NCI-H1048 (cell line): ENCODE data around the gene CUX1.
"Not testable (repeated sequence)": the region's sequence is repeated elsewhere in the genome, so short reads cannot be mapped to it uniquely, and the experiment has no call there.

ENCODE experiments used
- DNase-seq: peaks from one replicate; lab custom pipeline; 2025; lab: John Stamatoyannopoulos, UW

The CUX1 gene

GRCh38 chr7:101854084-101854865 is 36.8 kb downstream of the CUX1 start:
- DNase-seq, result no peak

- no peak for DNase-seq
Observed at GRCh38 chr7:101856473-101857357, 39.3 kb downstream of the CUX1 start.

GRCh38 chr7:101857358-101857811 is 40.0 kb downstream of the CUX1 start:
- DNase-seq, result no peak

GRCh38 chr7:101858437-101859385 is 41.3 kb downstream of the CUX1 start:
- no peak for DNase-seq

GRCh38 chr7:101859411-101860106 is 42.1 kb downstream of the CUX1 start:
- DNase-seq, result no peak

GRCh38 chr7:101860316-101861217 is 43.1 kb downstream of the CUX1 start:
- DNase-seq, result no peak

GRCh38 chr7:101861218-101861775 is 43.9 kb downstream of the CUX1 start:
- no peak for DNase-seq

GRCh38 chr7:101862280-101863220 is 45.1 kb downstream of the CUX1 start:
- no peak for DNase-seq

GRCh38 chr7:101863598-101863997 is 46.2 kb downstream of the CUX1 start:
- DNase-seq, result no peak

GRCh38 chr7:101864039-101864438 is 46.6 kb downstream of the CUX1 start:
- no peak for DNase-seq

GRCh38 chr7:101865031-101865430 is 47.6 kb downstream of the CUX1 start:
- no peak for DNase-seq

- no peak for DNase-seq
Observed at GRCh38 chr7:101865455-101865854, 48.0 kb downstream of the CUX1 start.

GRCh38 chr7:101866328-101866727 is 48.9 kb downstream of the CUX1 start:
- no peak for DNase-seq

GRCh38 chr7:101867265-101867664 is 49.8 kb downstream of the CUX1 start:
- DNase-seq, result no peak

GRCh38 chr7:101867681-101868080 is 50.3 kb downstream of the CUX1 start:
- DNase-seq, result not testable (repeated sequence)

GRCh38 chr7:101868191-101868950 is 50.9 kb downstream of the CUX1 start:
- DNase-seq, result no peak

GRCh38 chr7:101869026-101869900 is 51.8 kb downstream of the CUX1 start:
- no peak for DNase-seq
